HEK293 (cell line): Measurements from ENCODE around the gene ZNF768.

Experiments
- KLF16 ChIP-seq: fragments of 450-650 bp; formaldehyde crosslinking; IDR thresholded peaks from 2 replicates; pipeline ENCODE4 v1.5.1; 2017; ENCODE audit warnings: missing biosample characterization, missing genetic modification characterization
- KLF9 ChIP-seq: fragments of 450-650 bp; formaldehyde crosslinking; IDR thresholded peaks from 2 replicates; pipeline ENCODE4 v1.5.1; 2016; ENCODE audit warnings: missing biosample characterization, missing genetic modification characterization, low read depth
- MYNN ChIP-seq: fragments of 450-650 bp; formaldehyde crosslinking; IDR thresholded peaks from 2 replicates; pipeline ENCODE4 v1.5.1; 2016; ENCODE audit warnings: missing biosample characterization, missing genetic modification characterization, borderline replicate concordance
- OSR2 ChIP-seq: fragments of 450-650 bp; formaldehyde crosslinking; IDR thresholded peaks from 2 replicates; pipeline ENCODE4 v1.5.1; 2016; ENCODE audit warnings: missing biosample characterization, missing genetic modification characterization
- SALL2 ChIP-seq: fragments of 450-650 bp; formaldehyde crosslinking; IDR thresholded peaks from 2 replicates; pipeline ENCODE4 v1.5.0; 2017; ENCODE audit warnings: missing biosample characterization, mild to moderate bottlenecking, missing genetic modification characterization, borderline replicate concordance
- YY1 ChIP-seq: fragments of 450-650 bp; formaldehyde crosslinking; IDR thresholded peaks from 2 replicates; pipeline ENCODE4 v1.5.1; 2018; ENCODE audit warnings: missing biosample characterization, missing genetic modification characterization
- ZBTB1 ChIP-seq: fragments of 450-650 bp; formaldehyde crosslinking; IDR thresholded peaks from 2 replicates; pipeline ENCODE4 v1.5.1; 2016; ENCODE audit warnings: missing biosample characterization, missing genetic modification characterization
- ZBTB20 ChIP-seq: fragments of 450-650 bp; formaldehyde crosslinking; IDR thresholded peaks from 2 replicates; pipeline ENCODE4 v1.5.1; 2016; ENCODE audit warnings: missing biosample characterization, missing genetic modification characterization
- ZBTB7A ChIP-seq: fragments of 450-650 bp; formaldehyde crosslinking; IDR thresholded peaks from 2 replicates; pipeline ENCODE4 v1.5.1; 2016; ENCODE audit warnings: low read depth, missing biosample characterization, missing genetic modification characterization
- ZFHX2 ChIP-seq: fragments of 450-650 bp; formaldehyde crosslinking; conservative IDR thresholded peaks from 2 replicates; pipeline ENCODE4 v1.5.1; 2016; ENCODE audit warnings: missing biosample characterization, missing genetic modification characterization
- ZIC2 ChIP-seq: fragments of 450-650 bp; formaldehyde crosslinking; IDR thresholded peaks from 2 replicates; pipeline ENCODE4 v1.5.1; 2016; ENCODE audit warnings: missing biosample characterization, missing genetic modification characterization
- ZNF239 ChIP-seq: fragments of 450-650 bp; formaldehyde crosslinking; IDR thresholded peaks from 2 replicates; pipeline ENCODE4 v1.5.1; 2016; ENCODE audit warnings: missing biosample characterization, missing genetic modification characterization
- ZNF324 ChIP-seq: fragments of 450-650 bp; formaldehyde crosslinking; IDR thresholded peaks from 2 replicates; pipeline ENCODE4 v1.5.1; 2016; ENCODE audit warnings: missing biosample characterization, missing genetic modification characterization
- ZNF48 ChIP-seq: fragments of 450-650 bp; formaldehyde crosslinking; IDR thresholded peaks from 2 replicates; pipeline ENCODE4 v1.5.1; 2016; ENCODE audit warnings: missing biosample characterization, missing genetic modification characterization
- ZNF521 ChIP-seq: fragments of 450-650 bp; formaldehyde crosslinking; IDR thresholded peaks from 2 replicates; pipeline ENCODE4 v1.5.1; 2017; ENCODE audit warnings: missing biosample characterization, mild to moderate bottlenecking, missing genetic modification characterization
- ZNF544 ChIP-seq: fragments of 450-650 bp; formaldehyde crosslinking; IDR thresholded peaks from 2 replicates; pipeline ENCODE4 v1.5.0; 2017; ENCODE audit warnings: missing biosample characterization, missing genetic modification characterization
- ZNF549 ChIP-seq: fragments of 450-650 bp; IDR thresholded peaks from 2 replicates; pipeline ENCODE4 v1.5.1; 2018; ENCODE audit warnings: missing biosample characterization, missing genetic modification characterization, mild to moderate bottlenecking, inconsistent platforms, moderate library complexity
- ZNF76 ChIP-seq: fragments of 450-650 bp; formaldehyde crosslinking; IDR thresholded peaks from 2 replicates; pipeline ENCODE4; 2016; ENCODE audit warnings: low read depth, missing biosample characterization, missing genetic modification characterization, borderline replicate concordance
- ZNF791 ChIP-seq: fragments of 450-650 bp; formaldehyde crosslinking; IDR thresholded peaks from 2 replicates; pipeline ENCODE4 v1.5.1; 2016; ENCODE audit warnings: missing biosample characterization, missing genetic modification characterization
- ZNF837 ChIP-seq: fragments of 450-650 bp; formaldehyde crosslinking; IDR thresholded peaks from 2 replicates; pipeline ENCODE4 v1.5.1; 2016; ENCODE audit warnings: missing biosample characterization, missing genetic modification characterization
- TF ChIP-seq, protein P1 (sequence below): fragments of 450-650 bp; formaldehyde crosslinking; optimal IDR thresholded peaks from 2 replicates; pipeline ENCODE3; 2016; ENCODE audit warnings: missing biosample characterization, mild to moderate bottlenecking, missing genetic modification characterization
- TF ChIP-seq, protein P2 (sequence below): fragments of 450-650 bp; formaldehyde crosslinking; conservative IDR thresholded peaks from 2 replicates; pipeline ENCODE4 v1.5.1; 2016; ENCODE audit warnings: low read depth, missing biosample characterization, missing genetic modification characterization
- TF ChIP-seq, protein P3 (sequence below): fragments of 450-650 bp; formaldehyde crosslinking; IDR thresholded peaks from 2 replicates; pipeline ENCODE4 v1.5.1; 2017; ENCODE audit warnings: missing biosample characterization, missing genetic modification characterization
- TF ChIP-seq, protein P4 (sequence below): fragments of 450-650 bp; IDR thresholded peaks from 2 replicates; pipeline ENCODE4 v1.5.1; 2018; ENCODE audit warnings: missing biosample characterization, mild to moderate bottlenecking, missing genetic modification characterization
- TF ChIP-seq, protein P5 (sequence below): fragments of 450-650 bp; formaldehyde crosslinking; IDR thresholded peaks from 2 replicates; pipeline ENCODE4 v1.5.1; 2016; ENCODE audit warnings: missing biosample characterization, missing genetic modification characterization, borderline replicate concordance

ZNF768 gene

DNA sequence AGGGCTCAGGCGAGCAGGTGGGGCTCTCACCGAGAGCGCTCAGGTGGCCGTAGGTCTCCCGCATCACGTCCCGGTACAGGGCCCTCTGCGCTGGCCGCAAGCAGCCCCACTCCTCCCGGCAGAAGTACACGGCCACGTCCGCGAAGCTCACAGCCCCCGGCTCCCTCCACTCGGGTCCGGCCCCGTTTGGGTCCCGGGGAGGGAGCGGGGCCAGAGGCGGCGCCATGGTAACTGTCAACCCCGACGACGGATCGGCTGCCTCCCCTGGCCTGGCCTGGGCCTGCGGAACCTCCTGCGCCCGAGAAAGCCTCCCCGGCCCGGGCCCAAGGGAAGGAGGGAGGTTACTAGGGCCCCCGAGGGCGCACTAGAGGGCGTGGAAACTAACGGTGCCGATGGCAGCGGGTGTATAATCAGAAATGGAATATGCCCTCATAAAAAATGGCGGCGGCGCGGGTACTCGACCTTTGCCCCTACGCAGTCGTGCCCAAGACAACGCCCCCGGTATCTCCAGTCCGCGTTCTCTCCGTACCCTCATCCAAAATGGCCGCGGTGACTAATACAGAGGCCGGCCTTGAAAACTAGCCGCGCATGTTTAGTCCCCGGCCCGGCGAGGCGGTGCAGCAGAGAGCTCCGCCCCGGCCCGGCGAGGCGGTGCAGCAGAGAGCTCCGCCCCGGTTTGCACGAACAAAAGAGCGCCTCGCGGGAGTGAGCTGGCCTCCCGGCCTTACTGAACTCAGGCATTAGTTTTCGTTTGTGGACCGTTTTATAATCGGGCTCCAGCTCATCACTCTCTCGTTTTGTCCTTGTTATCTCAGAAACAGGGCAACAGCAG, 31.8 kb upstream of the ZNF768 start, which contains the start of gene ZNF764 (continued):
- TF ChIP-seq ZNF48 (tag by site-specific recombination) (no peak), ZNF521 (no peak), ZBTB20 (peak; percentile 99), YY1 (tag by site-specific recombination) (peak; percentile 98), ZIC2 (peak; percentile 64), ZNF76 (peak; percentile 87), ZFHX2 (peak; percentile 73), ZNF544 (no peak), KLF9 (no peak), SALL2 (tag by site-specific recombination) (no peak), OSR2 (tag by site-specific recombination) (no peak), ZNF324 (tag by site-specific recombination) (no peak), ZNF549 (tag by site-specific recombination) (no peak), ZNF239 (tag by site-specific recombination) (no peak), ZNF837 (tag by site-specific recombination) (no peak), ZBTB1 (tag by site-specific recombination) (no peak), KLF16 (peak; percentile 86), ZNF791 (tag by site-specific recombination) (no peak), ZBTB7A (tag by site-specific recombination) (peak; percentile 87), MYNN (tag by site-specific recombination) (0 out of 2 replicates have a peak, but pooled peaks have one; percentile 35)
- TF ChIP-seq, protein P1, sequence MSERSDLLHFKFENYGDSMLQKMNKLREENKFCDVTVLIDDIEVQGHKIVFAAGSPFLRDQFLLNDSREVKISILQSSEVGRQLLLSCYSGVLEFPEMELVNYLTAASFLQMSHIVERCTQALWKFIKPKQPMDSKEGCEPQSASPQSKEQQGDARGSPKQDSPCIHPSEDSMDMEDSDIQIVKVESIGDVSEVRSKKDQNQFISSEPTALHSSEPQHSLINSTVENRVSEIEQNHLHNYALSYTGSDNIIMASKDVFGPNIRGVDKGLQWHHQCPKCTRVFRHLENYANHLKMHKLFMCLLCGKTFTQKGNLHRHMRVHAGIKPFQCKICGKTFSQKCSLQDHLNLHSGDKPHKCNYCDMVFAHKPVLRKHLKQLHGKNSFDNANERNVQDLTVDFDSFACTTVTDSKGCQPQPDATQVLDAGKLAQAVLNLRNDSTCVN (tag by site-specific recombination), result peak; percentile 93
- TF ChIP-seq, protein P2, sequence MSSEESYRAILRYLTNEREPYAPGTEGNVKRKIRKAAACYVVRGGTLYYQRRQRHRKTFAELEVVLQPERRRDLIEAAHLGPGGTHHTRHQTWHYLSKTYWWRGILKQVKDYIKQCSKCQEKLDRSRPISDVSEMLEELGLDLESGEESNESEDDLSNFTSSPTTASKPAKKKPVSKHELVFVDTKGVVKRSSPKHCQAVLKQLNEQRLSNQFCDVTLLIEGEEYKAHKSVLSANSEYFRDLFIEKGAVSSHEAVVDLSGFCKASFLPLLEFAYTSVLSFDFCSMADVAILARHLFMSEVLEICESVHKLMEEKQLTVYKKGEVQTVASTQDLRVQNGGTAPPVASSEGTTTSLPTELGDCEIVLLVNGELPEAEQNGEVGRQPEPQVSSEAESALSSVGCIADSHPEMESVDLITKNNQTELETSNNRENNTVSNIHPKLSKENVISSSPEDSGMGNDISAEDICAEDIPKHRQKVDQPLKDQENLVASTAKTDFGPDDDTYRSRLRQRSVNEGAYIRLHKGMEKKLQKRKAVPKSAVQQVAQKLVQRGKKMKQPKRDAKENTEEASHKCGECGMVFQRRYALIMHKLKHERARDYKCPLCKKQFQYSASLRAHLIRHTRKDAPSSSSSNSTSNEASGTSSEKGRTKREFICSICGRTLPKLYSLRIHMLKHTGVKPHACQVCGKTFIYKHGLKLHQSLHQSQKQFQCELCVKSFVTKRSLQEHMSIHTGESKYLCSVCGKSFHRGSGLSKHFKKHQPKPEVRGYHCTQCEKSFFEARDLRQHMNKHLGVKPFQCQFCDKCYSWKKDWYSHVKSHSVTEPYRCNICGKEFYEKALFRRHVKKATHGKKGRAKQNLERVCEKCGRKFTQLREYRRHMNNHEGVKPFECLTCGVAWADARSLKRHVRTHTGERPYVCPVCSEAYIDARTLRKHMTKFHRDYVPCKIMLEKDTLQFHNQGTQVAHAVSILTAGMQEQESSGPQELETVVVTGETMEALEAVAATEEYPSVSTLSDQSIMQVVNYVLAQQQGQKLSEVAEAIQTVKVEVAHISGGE (tag by site-specific recombination), result peak; percentile 91
- TF ChIP-seq, protein P3, sequence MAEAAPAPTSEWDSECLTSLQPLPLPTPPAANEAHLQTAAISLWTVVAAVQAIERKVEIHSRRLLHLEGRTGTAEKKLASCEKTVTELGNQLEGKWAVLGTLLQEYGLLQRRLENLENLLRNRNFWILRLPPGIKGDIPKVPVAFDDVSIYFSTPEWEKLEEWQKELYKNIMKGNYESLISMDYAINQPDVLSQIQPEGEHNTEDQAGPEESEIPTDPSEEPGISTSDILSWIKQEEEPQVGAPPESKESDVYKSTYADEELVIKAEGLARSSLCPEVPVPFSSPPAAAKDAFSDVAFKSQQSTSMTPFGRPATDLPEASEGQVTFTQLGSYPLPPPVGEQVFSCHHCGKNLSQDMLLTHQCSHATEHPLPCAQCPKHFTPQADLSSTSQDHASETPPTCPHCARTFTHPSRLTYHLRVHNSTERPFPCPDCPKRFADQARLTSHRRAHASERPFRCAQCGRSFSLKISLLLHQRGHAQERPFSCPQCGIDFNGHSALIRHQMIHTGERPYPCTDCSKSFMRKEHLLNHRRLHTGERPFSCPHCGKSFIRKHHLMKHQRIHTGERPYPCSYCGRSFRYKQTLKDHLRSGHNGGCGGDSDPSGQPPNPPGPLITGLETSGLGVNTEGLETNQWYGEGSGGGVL, result peak; percentile 89
- TF ChIP-seq, protein P4, sequence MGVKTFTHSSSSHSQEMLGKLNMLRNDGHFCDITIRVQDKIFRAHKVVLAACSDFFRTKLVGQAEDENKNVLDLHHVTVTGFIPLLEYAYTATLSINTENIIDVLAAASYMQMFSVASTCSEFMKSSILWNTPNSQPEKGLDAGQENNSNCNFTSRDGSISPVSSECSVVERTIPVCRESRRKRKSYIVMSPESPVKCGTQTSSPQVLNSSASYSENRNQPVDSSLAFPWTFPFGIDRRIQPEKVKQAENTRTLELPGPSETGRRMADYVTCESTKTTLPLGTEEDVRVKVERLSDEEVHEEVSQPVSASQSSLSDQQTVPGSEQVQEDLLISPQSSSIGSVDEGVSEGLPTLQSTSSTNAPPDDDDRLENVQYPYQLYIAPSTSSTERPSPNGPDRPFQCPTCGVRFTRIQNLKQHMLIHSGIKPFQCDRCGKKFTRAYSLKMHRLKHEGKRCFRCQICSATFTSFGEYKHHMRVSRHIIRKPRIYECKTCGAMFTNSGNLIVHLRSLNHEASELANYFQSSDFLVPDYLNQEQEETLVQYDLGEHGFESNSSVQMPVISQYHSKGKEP, result peak; percentile 49; the same call in 1 of the 2 replicates
- TF ChIP-seq, protein P5, sequence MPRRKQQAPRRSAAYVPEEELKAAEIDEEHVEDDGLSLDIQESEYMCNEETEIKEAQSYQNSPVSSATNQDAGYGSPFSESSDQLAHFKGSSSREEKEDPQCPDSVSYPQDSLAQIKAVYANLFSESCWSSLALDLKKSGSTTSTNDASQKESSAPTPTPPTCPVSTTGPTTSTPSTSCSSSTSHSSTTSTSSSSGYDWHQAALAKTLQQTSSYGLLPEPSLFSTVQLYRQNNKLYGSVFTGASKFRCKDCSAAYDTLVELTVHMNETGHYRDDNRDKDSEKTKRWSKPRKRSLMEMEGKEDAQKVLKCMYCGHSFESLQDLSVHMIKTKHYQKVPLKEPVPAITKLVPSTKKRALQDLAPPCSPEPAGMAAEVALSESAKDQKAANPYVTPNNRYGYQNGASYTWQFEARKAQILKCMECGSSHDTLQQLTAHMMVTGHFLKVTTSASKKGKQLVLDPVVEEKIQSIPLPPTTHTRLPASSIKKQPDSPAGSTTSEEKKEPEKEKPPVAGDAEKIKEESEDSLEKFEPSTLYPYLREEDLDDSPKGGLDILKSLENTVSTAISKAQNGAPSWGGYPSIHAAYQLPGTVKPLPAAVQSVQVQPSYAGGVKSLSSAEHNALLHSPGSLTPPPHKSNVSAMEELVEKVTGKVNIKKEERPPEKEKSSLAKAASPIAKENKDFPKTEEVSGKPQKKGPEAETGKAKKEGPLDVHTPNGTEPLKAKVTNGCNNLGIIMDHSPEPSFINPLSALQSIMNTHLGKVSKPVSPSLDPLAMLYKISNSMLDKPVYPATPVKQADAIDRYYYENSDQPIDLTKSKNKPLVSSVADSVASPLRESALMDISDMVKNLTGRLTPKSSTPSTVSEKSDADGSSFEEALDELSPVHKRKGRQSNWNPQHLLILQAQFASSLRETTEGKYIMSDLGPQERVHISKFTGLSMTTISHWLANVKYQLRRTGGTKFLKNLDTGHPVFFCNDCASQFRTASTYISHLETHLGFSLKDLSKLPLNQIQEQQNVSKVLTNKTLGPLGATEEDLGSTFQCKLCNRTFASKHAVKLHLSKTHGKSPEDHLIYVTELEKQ (tag by site-specific recombination), result no peak
